Mesendoderm (in vitro differentiated cells): ENCODE data around the gene SIRT5.

ENCODE experiments used
- DNase-seq: peaks from one replicate; pipeline ENCODE4 v3.0.0; 2013
- H2AK5ac ChIP-seq: 2 replicates; pipeline ENCODE4 v1.6.1; 2013; ENCODE audit warnings: low read length, inconsistent platforms
- H2BK120ac ChIP-seq: 2 replicates; pipeline ENCODE4 v1.6.1; 2013; ENCODE audit warnings: low read depth, mild to moderate bottlenecking, low read length, moderate library complexity, mixed read lengths
- H2BK15ac ChIP-seq: replicated peaks from 2 replicates; pipeline ENCODE4 v1.6.1; 2013; ENCODE audit warnings: low read depth, mild to moderate bottlenecking, moderate library complexity
- H2BK5ac ChIP-seq: 2 replicates; pipeline ENCODE4 v1.6.1; 2013; ENCODE audit warnings: low read length, inconsistent platforms
- H3K18ac ChIP-seq: 2 replicates; pipeline ENCODE4 v1.6.1; 2013; ENCODE audit warnings: mild to moderate bottlenecking, low read length, mixed read lengths
- H3K23ac ChIP-seq: one replicate; pipeline ENCODE4 v1.6.1; 2013; ENCODE audit warnings: low read length
- H3K27ac ChIP-seq: 2 replicates; pipeline ENCODE4 v1.5.1; 2013; ENCODE audit warnings: low read depth, mild to moderate bottlenecking, inconsistent platforms, low read length, moderate library complexity
- H3K27me3 ChIP-seq: 2 replicates; pipeline ENCODE4 v1.6.1; 2013; ENCODE audit warnings: low read length, control low read depth, mild to moderate bottlenecking, inconsistent platforms; ENCODE audit not compliant: insufficient read depth, poor library complexity
- H3K36me3 ChIP-seq: 2 replicates; pipeline ENCODE4 v1.6.1; 2013; ENCODE audit warnings: low read length, inconsistent platforms; ENCODE audit not compliant: control insufficient read depth, insufficient read depth
- H3K4ac ChIP-seq: one replicate; pipeline ENCODE4 v1.6.1; 2013; ENCODE audit warnings: low read depth, mild to moderate bottlenecking, low read length, moderate library complexity
- H3K4me1 ChIP-seq: 2 replicates; pipeline ENCODE4 v1.6.1; 2013; ENCODE audit warnings: low read depth, low read length, inconsistent platforms; ENCODE audit not compliant: control insufficient read depth
- H3K4me2 ChIP-seq: 2 replicates; pipeline ENCODE4 v1.6.1; 2013; ENCODE audit warnings: low read length
- H3K4me3 ChIP-seq: 2 replicates; pipeline ENCODE4 v1.5.1; 2013; ENCODE audit warnings: mild to moderate bottlenecking, low read length
- H3K56ac ChIP-seq: one replicate; pipeline ENCODE4 v1.6.1; 2013; ENCODE audit warnings: low read length
- H3K79me1 ChIP-seq: 2 replicates; pipeline ENCODE4 v1.6.1; 2013; ENCODE audit warnings: low read length, inconsistent platforms
- H3K79me2 ChIP-seq: 2 replicates; pipeline ENCODE4 v1.6.1; 2013; ENCODE audit warnings: mild to moderate bottlenecking, low read length; ENCODE audit not compliant: control insufficient read depth, insufficient read depth
- H3K9ac ChIP-seq: 2 replicates; pipeline ENCODE4 v1.6.1; 2013; ENCODE audit warnings: low read length, inconsistent platforms
- H4K5ac ChIP-seq: one replicate; pipeline ENCODE4 v1.6.1; 2013; ENCODE audit warnings: low read length
- H4K8ac ChIP-seq: one replicate; pipeline ENCODE4 v1.6.1; 2013; ENCODE audit warnings: low read depth, mild to moderate bottlenecking, control low read depth, low read length, moderate library complexity
- WGBS: extraction: QIAGEN DNeasy Blood & Tissue Kit; methylation state at CpG from one replicate; pipeline ENCODE4 v1.1.7; 2013; ENCODE audit warnings: low lambda C conversion rate, missing lambda C conversion rate; ENCODE audit not compliant: insufficient coverage; ENCODE audit errors: extremely low coverage; 5-methylcytosine and 5-hydroxymethylcytosine counted together

Gene SIRT5

DNA sequence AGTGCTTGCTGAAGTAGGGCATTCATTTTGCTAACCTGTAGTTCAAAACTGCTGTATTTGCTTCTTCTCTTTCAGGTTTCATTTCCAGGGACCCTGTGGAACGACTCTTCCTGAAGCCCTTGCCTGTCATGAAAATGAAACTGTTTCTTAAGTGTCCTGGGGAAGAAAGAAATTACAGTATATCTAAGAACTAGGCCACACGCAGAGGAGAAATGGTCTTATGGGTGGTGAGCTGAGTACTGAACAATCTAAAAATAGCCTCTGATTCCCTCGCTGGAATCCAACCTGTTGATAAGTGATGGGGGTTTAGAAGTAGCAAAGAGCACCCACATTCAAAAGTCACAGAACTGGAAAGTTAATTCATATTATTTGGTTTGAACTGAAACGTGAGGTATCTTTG, 37.3 kb downstream of the SIRT5 start:
- 100% methylated on average over 1 of the region's 4 CpGs for WGBS
- H3K4ac ChIP-seq = no peak overlapping the region
- DNase-seq = no peak

DNA sequence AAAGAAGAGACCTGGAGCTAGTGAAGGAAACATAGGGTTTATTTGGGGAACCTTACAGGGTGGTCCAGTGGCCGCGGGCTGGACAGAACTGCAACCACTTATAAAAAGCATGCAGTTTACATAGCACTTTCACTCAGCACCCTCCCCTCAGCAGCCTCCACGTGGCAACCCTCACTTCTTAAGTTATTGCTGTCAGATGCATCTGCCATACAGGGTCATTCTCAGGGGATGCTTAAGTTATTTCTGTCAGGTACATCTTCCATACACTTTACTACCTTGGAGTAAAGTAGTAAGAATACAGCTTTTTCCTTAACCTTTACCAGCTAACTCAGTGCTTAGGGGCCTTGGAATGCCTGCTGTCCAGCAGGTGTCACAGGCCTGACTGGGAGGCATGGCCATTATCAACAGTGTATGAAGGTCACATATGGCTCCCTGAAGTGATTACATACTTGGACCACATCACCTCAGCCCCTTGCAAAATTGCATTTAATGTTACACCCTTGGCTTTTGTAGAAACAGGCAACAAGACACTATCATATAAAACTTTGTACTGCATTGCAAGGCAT, 38.7 kb downstream of the SIRT5 start:
- no peaks in the 10 kb centered on the region for H3K36me3 ChIP-seq
- no peak overlapping the region for H3K23ac ChIP-seq
- H3K27ac ChIP-seq = no peak overlapping the region
- no peak overlapping the region for H3K9ac ChIP-seq
- H2BK15ac ChIP-seq = no peak overlapping the region
- WGBS = no CpG with 5 or more reads among the region's 3 CpGs
- no peak for DNase-seq
- H3K56ac ChIP-seq = no peak overlapping the region
- H3K18ac ChIP-seq = no peak overlapping the region
- no peak overlapping the region for H2BK120ac ChIP-seq
- no peak overlapping the region for H3K4ac ChIP-seq
- H3K79me1 ChIP-seq = peaks cover 9% of the 10 kb centered on the region
- no peak overlapping the region for H3K4me3 ChIP-seq
- peaks cover 17% of the 10 kb centered on the region for H3K79me2 ChIP-seq
- H4K8ac ChIP-seq = no peak overlapping the region
- H3K27me3 ChIP-seq = no peaks in the 10 kb centered on the region
- no peak overlapping the region for H4K5ac ChIP-seq
- H2BK5ac ChIP-seq = no peak overlapping the region
- no peak overlapping the region for H3K4me2 ChIP-seq
- no peak overlapping the region for H2AK5ac ChIP-seq
- peaks cover 4% of the 10 kb centered on the region for H3K4me1 ChIP-seq

More for the DNA sequence above, 37.3 kb downstream of the SIRT5 start:
- Histone ChIP-seq H3K79me2 (peaks cover 14% of the 10 kb centered on the region), H3K4me3 (no peak overlapping the region), H2BK5ac (no peak overlapping the region), H3K36me3 (no peaks in the 10 kb centered on the region), H3K4me1 (peaks cover 4% of the 10 kb centered on the region), H3K27ac (no peak overlapping the region), H2BK15ac (no peak overlapping the region), H3K23ac (no peak overlapping the region), H4K5ac (no peak overlapping the region), H3K4me2 (no peak overlapping the region), H4K8ac (no peak overlapping the region), H3K27me3 (no peaks in the 10 kb centered on the region), H2AK5ac (no peak overlapping the region), H3K79me1 (peaks cover 5% of the 10 kb centered on the region), H3K9ac (no peak overlapping the region), H3K56ac (no peak overlapping the region), H3K18ac (no peak overlapping the region), H2BK120ac (no peak overlapping the region)

DNA sequence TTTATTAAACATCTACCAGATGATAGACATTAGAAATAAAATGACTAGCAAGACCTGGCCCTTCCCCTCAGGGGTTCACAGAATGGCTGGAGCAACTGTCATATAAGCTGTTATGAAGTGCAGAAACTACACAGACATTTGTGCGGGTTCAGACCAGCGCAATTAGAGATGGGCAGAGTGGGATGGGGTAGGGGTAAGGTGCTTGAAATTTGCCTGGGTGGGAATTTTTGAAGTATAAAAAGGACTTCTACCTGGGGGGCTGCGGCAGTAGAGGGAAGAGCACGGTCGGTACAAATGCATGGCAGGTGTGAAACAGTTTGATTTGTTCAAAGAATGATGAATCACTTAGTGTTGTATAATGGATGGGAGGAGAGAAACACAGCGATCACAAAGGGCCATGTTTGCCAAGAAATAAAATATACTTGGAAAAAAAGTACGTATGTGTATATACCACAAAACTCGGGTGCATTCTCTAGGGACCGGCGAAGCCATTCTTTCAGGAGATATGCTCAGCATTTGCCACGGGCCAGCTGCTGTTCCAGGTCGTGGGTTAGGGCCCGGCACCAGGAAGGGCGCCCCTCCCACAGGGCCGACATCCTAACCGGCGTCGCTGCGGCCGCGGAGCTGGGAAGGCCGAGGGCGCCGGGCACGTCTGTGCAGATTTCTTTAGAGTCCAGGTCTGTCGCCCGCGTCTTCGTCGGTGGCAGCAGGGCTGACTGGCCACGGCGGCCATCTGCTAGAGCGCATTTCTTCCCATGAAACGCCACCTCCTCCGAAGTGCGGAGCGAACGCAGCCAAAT, 39.9 kb downstream of the SIRT5 start:
- H3K9ac ChIP-seq = peak overlapping the region; percentile 84
- no peak overlapping the region for H2BK15ac ChIP-seq
- no peak overlapping the region for H4K8ac ChIP-seq
- H3K4me1 ChIP-seq = peaks cover 4% of the 10 kb centered on the region
- peak overlapping the region; percentile 60 for H3K4me3 ChIP-seq
- DNase-seq = no peak
- H3K79me2 ChIP-seq = peaks cover 19% of the 10 kb centered on the region
- peak overlapping the region; percentile 72 for H3K4ac ChIP-seq
- no CpG with 5 or more reads among the region's 38 CpGs for WGBS
- no peak overlapping the region for H2BK5ac ChIP-seq
- no peak overlapping the region for H2AK5ac ChIP-seq
- no peak overlapping the region for H2BK120ac ChIP-seq
- H4K5ac ChIP-seq = no peak overlapping the region
- H3K4me2 ChIP-seq = peak overlapping the region; percentile 63
- H3K79me1 ChIP-seq = peaks cover 9% of the 10 kb centered on the region
- peaks cover 4% of the 10 kb centered on the region for H3K36me3 ChIP-seq
- H3K56ac ChIP-seq = peak overlapping the region; percentile 93
- peak overlapping the region; percentile 32 for H3K27ac ChIP-seq
- peak overlapping the region; percentile 73 for H3K18ac ChIP-seq
- peak overlapping the region; percentile 0 for H3K23ac ChIP-seq
- H3K27me3 ChIP-seq = no peaks in the 10 kb centered on the region

DNA sequence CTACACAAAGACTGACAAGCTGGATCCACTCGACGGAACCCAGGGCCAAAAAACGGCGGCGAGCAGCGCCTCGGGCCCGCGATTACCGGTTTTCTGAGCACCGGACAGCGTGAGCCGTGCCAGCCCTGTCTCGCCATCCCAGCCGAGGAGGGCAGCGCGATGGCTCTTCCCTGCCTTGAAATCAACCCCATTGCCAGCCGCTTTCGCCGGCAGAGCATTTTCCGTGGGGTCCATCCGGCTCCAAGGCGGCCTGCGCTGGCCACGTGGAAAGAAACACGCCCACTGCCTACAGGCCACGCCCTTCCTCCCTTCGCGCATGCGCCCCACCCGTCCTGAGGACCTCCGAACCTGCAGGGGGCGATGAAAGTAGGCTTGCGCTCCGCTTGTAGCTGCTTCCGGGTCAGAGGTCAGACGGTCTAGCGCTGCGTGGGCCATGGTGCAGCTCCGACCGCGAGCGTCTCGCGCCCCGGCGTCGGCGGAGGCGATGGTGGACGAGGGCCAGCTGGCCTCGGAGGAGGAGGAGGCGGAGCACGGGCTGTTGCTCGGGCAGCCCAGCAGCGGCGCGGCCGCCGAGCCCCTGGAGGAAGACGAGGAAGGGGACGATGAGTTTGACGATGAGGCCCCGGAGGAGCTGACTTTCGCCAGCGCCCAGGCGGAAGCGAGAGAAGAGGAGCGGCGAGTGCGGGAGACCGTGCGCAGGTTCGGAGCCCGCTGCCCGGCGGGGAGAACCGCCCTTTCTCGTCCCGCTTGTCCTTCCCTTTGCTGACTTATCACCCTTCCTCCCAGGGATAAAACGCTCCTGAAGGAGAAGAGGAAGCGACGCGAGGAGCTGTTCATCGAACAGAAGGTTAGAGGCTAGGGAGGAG, 40.8 kb downstream of the SIRT5 start, which contains the start of gene NOL7:
Gene NOL7 (plus strand): TSS at position 410 of the 866 bp plus-strand sequence. CDS start 24 bp downstream, at position 434.
- Histone ChIP-seq H3K18ac (peak within 1 kb of the TSS; percentile 73), H3K4me1 (peaks cover 4% of the 10 kb centered on the region), H3K4me3 (peak within 1 kb of the TSS; percentile 67), H3K79me1 (peaks cover 9% of the 10 kb centered on the region), H2BK5ac (peak within 1 kb of the TSS; percentile 26), H3K4me2 (peak within 1 kb of the TSS; percentile 97), H3K23ac (peak within 1 kb of the TSS; percentile 48), H3K9ac (peak within 1 kb of the TSS; percentile 95), H3K79me2 (peaks cover 19% of the 10 kb centered on the region), H4K5ac (no peak within 1 kb of the TSS), H3K27me3 (no peaks in the 10 kb centered on the region), H2AK5ac (no peak within 1 kb of the TSS), H3K56ac (peak within 1 kb of the TSS; percentile 97), H4K8ac (no peak within 1 kb of the TSS), H2BK120ac (no peak within 1 kb of the TSS), H3K36me3 (peaks cover 4% of the 10 kb centered on the region), H2BK15ac (no peak within 1 kb of the TSS), H3K4ac (peak within 1 kb of the TSS; percentile 72), H3K27ac (peak within 1 kb of the TSS; percentile 52)
- peak; percentile 98 for DNase-seq
- WGBS = no CpG with 5 or more reads among the region's 85 CpGs

DNA sequence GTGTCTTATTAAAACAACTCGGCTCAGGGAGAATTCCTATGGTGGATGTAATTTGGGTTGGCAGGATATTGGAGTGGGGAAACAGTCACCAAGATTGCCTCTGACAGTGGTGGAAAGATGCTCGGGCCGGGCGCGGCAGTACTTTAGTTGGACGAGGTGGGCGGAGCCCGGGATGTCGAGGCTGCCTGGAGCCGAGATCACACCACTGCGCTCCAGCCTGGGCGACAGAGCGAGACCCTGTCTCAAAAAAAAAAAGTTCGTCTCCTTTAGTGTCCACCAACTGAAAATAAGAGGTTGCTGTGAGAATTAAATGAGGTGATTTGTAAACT, 41.4 kb downstream of the SIRT5 start:
- H3K4me2 ChIP-seq = peak overlapping the region; percentile 97
- peaks cover 4% of the 10 kb centered on the region for H3K4me1 ChIP-seq
- peak; percentile 53 for DNase-seq
- no peak overlapping the region for H2BK120ac ChIP-seq
- H2BK15ac ChIP-seq = no peak overlapping the region
- no peak overlapping the region for H3K27ac ChIP-seq
- peaks cover 9% of the 10 kb centered on the region for H3K79me1 ChIP-seq
- peak overlapping the region; percentile 27 for H3K4ac ChIP-seq
- H3K36me3 ChIP-seq = peaks cover 4% of the 10 kb centered on the region
- peaks cover 19% of the 10 kb centered on the region for H3K79me2 ChIP-seq
- no peak overlapping the region for H2AK5ac ChIP-seq
- peak overlapping the region; percentile 97 for H3K56ac ChIP-seq
- peak overlapping the region; percentile 95 for H3K9ac ChIP-seq
- H3K27me3 ChIP-seq = no peaks in the 10 kb centered on the region
- peak overlapping the region; percentile 67 for H3K4me3 ChIP-seq
- peak overlapping the region; percentile 22 for H3K18ac ChIP-seq
- no CpG with 5 or more reads among the region's 14 CpGs for WGBS
- H4K5ac ChIP-seq = no peak overlapping the region
- no peak overlapping the region for H3K23ac ChIP-seq
- H4K8ac ChIP-seq = no peak overlapping the region
- H2BK5ac ChIP-seq = no peak overlapping the region
